Measurements from ENCODE around the gene PRTG. TPM values are rescaled to one million over a fixed set of nuclear protein-coding genes. Genes with fewer than 3 reads are reported as not detected.

Gene PRTG
- total RNA-seq, 1 donor from 2014 or later: 11.9 TPM

DNA sequence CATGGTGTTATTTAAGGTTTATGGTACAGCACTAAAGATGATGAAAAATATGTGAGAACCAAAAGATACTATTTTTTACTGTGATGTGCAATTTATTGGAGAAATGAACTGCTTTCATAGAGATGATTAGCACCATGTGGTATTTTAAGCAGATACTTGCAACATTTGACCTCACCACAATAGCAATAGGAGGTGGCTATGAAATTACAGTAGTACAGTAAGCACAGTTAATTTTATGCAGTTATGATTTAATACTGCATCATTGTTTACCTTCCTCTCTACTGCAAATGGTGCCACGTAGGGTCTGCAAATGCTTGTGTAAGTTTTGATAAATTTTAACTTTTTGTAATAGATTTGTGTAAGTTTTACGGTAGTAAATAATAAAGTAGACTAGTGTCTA, 168.9 kb downstream of the PRTG start:
- DNase-seq (ENCODE audit: extremely low read depth, low read depth, low spot score): no peak

DNA sequence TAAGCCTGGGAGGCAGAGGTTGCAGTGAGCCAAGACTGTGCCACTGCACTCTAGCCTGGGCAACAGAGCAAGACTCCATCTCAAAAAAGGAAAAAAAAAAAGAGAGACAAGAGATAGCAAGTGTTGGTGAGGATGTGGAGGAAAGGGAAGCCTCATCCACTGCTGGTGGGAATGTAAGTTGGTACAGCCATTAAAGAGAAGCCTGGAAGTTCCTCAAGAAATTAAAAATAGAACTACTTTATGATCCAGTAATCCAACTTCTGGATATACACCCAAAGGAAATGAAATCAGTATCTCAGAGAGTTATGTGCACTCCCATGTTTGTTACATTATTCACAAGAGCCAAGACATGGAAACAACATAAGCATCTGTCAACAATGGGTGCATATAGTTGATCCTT, 169.7 kb downstream of the PRTG start:
- no peak for DNase-seq (ENCODE audit: extremely low read depth, low read depth, low spot score)

DNA sequence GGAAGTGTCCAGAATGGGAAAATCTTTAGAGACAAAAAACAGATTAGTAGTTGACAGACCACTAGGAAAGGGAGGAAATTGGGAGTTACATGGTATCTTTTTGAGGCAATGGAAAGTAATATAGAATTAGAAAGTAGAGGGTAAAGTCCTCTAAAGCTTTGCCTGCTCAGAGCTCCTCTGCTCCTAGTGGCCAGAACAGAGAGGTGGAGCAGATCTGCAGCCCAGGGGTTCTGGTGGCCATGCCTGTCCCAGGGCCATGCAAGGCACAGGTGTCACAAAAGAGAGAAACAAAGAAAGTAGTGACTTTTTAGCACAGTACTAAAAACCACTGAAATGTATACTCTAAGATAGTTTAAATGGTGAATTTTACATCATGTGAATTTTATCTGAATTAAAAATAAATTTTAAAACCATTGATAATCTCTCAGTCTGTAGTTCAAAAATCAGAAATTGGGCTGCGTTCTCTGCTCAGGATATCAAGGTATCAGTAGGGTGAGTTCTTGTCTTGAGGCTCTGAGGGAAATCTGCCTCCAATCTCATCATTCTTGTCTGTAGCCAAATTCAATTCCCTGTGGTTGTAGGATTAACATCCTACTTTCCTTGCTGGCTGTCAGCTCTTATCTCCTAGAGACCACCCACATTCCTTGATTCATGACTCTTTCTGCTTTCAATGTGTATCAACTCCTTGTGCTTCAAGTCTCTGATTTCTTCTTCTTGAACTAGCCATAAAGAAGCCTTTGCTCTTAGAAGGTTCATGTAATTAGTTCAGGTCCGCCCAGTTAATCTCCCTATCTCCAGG, 178.4 kb downstream of the PRTG start:
- DNase-seq (ENCODE audit: extremely low read depth, low read depth, low spot score): no peak

GRCh38 chr15:55562601-55563000, 180.4 kb downstream of the PRTG start:
- DNase-seq (ENCODE audit: extremely low read depth, low read depth, low spot score): no peak

Other genes starting within 250 kb of the PRTG start
- 8.1 and 9.4 TPM in 2 replicates for gene DNAAF4, start 234.9 kb downstream of the PRTG start, total RNA-seq
- gene PYGO1, start 154.8 kb downstream of the PRTG start, total RNA-seq: 2.2 and 4.7 TPM in 2 replicates

Measured in glomerular endothelial cell (primary cell).